AG10803 (cell line): ENCODE measurements around the gene RBMS3.

ENCODE experiments used
- DNase-seq: peaks from one replicate; pipeline ENCODE4 v3.0.0; 2010; ENCODE audit warnings: low read depth
- H3K4me3 ChIP-seq: 2 replicates; pipeline ENCODE4 v1.5.1; 2011; ENCODE audit warnings: mild to moderate bottlenecking, low read length, control low read depth
- TF ChIP-seq, protein P1 (sequence below): conservative IDR thresholded peaks from 2 replicates; pipeline ENCODE4 v1.5.1; 2011; ENCODE audit warnings: mild to moderate bottlenecking, low read length, control low read depth, inconsistent platforms

The RBMS3 gene

DNA sequence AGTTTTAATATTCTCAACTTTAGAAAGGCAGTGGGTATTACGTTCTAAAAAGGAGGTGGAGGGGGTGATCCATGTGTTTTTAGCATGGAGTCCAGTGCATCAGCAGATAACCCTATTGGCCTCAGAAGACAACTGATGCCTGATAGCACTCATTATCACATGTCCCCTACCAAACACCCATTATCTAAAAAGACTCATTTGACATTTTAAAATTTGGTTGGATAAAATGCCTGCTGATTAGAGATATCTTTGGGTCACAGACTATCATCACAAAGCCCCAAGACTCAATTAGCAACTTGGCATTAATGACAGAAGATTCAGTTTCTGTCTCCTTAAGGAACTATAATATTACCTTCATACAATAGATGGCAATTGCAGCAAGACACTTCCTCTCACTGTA is 589.3 kb downstream of the RBMS3 start:
- TF ChIP-seq, protein P1, sequence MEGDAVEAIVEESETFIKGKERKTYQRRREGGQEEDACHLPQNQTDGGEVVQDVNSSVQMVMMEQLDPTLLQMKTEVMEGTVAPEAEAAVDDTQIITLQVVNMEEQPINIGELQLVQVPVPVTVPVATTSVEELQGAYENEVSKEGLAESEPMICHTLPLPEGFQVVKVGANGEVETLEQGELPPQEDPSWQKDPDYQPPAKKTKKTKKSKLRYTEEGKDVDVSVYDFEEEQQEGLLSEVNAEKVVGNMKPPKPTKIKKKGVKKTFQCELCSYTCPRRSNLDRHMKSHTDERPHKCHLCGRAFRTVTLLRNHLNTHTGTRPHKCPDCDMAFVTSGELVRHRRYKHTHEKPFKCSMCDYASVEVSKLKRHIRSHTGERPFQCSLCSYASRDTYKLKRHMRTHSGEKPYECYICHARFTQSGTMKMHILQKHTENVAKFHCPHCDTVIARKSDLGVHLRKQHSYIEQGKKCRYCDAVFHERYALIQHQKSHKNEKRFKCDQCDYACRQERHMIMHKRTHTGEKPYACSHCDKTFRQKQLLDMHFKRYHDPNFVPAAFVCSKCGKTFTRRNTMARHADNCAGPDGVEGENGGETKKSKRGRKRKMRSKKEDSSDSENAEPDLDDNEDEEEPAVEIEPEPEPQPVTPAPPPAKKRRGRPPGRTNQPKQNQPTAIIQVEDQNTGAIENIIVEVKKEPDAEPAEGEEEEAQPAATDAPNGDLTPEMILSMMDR: no peak
- H3K4me3 ChIP-seq: no peak overlapping the region
- DNase-seq: no peak

DNA sequence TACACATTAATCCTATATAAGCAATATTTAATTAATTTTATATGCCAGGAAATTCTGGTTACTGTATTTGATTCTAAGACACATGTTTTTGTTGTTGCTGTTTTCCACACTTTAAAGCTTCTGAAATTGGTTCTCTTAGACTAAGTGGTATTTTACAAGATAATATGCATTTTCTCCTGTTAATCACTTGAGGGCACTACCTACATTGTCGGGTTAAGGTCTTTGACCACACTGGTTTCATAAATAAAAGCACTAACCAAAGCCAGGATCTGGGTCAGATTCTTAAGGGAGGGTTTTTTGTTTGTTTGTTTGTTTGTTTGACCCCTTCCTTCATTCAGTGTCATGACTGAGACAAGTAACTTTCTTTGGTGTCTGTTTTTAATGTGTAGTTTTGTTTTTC is 590.2 kb downstream of the RBMS3 start:
- no peak for DNase-seq
- TF ChIP-seq, protein P1: no peak
- no peak overlapping the region for H3K4me3 ChIP-seq

DNA sequence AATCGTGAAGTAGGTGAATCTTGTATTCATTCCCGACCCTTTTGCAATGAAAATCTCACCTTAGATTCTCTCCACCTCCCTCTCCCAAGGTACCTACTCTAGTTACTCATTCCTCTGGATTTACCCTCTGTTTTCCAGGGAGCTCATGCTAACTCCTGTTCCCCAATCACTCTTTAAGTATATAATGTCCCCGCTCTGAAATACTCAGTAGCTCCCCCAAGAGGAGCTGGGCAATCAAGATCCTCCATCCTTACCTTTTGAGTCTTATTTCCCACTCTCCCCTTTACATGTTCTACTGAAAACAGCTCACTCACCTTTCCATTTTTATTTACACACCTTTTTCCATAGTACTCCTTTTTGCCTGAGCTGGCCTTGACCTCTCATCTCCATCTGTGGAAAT is 599.9 kb downstream of the RBMS3 start:
- no peak overlapping the region for H3K4me3 ChIP-seq
- DNase-seq: no peak
- TF ChIP-seq, protein P1: no peak

DNA sequence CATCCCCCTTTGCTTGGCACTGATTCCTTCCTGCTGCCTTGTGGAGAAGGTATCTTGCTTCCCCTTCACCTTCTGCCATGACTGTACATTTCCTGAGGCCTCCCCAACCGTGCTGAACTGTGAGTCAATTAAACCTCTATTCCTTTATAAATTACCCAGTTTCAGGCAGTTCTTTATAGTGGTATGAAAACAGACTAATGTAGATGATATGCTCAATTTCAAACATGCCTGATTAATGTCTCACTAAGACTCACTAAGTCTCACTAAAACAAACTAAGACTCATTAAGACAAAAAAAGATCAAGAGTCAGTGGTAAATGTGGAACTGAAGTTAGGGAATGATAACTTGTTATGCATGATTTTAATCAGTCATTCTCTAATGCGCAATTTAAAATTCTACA is 606.6 kb downstream of the RBMS3 start:
- peak; percentile 10 for DNase-seq
- no peak overlapping the region for H3K4me3 ChIP-seq
- TF ChIP-seq, protein P1: no peak

DNA sequence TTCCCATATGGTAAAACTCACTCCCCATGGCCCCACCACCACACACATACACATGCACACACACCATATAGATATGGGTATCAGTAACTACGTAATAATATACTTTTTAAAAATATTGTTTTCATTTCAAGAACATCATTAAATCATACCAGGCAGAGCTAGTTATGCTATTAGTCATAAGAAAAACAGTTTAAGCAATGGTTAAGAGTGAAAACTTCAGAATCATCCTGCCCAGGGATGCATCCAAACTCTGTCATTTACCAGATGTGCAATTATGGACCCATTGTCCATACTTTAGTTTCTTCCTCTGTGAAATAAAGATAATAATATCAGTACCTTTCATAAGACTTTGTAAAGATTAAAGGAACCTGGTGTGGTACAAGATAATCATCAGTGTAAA is 608.3 kb downstream of the RBMS3 start:
- H3K4me3 ChIP-seq: no peak overlapping the region
- TF ChIP-seq, protein P1: no peak
- DNase-seq: peak; percentile 52

DNA sequence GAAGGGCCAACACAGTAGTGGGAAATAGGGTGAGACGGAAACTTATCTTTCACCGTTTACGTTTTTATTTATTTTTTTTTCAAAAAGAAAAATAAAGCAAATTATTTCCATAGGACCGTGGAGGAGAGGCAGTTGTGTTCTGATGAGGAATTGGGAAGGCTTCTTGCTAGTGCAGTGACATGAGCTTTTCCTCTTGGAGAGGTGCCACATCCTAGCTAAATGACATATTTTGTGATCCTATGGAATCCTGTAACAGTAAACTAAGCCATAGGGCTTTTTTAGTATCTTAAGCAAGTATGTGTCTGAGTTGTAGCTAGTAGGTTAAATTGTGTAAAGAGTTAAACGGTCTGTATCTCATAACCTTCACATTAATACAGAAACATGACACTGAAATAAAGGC is 609.9 kb downstream of the RBMS3 start:
- no peak for DNase-seq
- TF ChIP-seq, protein P1: no peak
- H3K4me3 ChIP-seq: no peak overlapping the region

DNA sequence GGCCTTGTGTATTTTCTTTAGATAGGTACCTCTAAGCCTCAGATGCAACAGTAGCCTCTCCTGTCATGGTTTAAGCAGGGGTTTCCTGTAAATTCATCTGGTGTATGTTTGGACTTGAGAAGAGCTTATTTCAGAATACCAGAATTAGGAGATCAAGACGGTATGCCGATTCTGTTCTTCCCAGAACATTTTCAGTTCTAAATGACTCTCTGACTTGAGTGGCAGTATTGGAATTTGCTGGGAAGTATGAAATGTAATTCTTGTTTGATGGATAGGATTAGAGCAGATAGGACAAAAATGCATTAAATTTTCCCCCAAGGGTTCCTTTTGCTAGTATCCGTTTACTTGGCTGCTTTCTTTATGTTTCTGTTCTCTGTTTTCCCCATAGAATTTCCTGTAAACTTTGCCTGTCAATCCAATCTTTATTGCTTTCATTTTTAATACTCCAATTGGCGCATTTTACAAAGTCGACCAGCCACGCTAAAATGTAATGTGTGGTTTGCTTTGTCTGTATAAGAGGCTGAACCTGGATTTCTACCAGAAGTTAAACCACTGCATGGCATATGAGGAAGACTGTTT is 612.2 kb downstream of the RBMS3 start:
- H3K4me3 ChIP-seq: no peak overlapping the region
- DNase-seq: no peak
- TF ChIP-seq, protein P1: no peak
